Vagina (tissue), 2 donors: Measurements from ENCODE around the gene TMEM140. TPM values are rescaled to one million over a fixed set of nuclear protein-coding genes. Genes with fewer than 3 reads are reported as not detected.
"Not testable (repeated sequence)": the region's sequence is repeated elsewhere in the genome, so short reads cannot be mapped to it uniquely, and the experiment has no call there.

Source experiments
- DNase-seq, 2 donors: peaks; one replicate each; pipeline ENCODE4 v3.0.0-alpha.2; 2017; ENCODE audit errors: extremely low spot score in 2 of 2
- H3K27ac ChIP-seq: fragments of 200-600 bp; sonication (generic); one replicate; pipeline ENCODE4 v1.5.1; 2019
- H3K27me3 ChIP-seq: fragments of 200-600 bp; sonication (generic); one replicate; pipeline ENCODE4 v1.5.1; 2019
- H3K36me3 ChIP-seq, 2 donors: fragments of 200-600 bp; sonication (generic); one replicate each; pipeline ENCODE4 v1.5.1; 2017 to 2019
- H3K4me1 ChIP-seq: fragments of 200-600 bp; sonication (generic); one replicate; pipeline ENCODE4 v1.5.1; 2019
- H3K4me3 ChIP-seq, 2 donors: fragments of 200-600 bp; sonication (generic); 1 replicate in 1 of 2; 2 replicates in 1 of 2; pipeline ENCODE4 v1.5.1; 2016 to 2019
- H3K9me3 ChIP-seq: fragments of 200-600 bp; sonication (generic); one replicate; pipeline ENCODE4 v1.5.1; 2019
- CTCF ChIP-seq, 3 experiments: fragments of 450-650 bp in 2 of 3; fragments of 200-600 bp in 1 of 3; sonication (generic) in 1 of 3; IDR thresholded peaks; one replicate each; pipeline ENCODE4 v1.5.1; 2017 to 2019; ENCODE audit warnings: antibody characterized with exemption in 3 of 3, mild to moderate bottlenecking in 2 of 3, moderate library complexity in 2 of 3
- POLR2A ChIP-seq, 2 donors: fragments of 450-650 bp; IDR thresholded peaks; one replicate each; pipeline ENCODE4 v1.6.1; 2017; ENCODE audit warnings: antibody characterized with exemption in 2 of 2, mild to moderate bottlenecking in 2 of 2, moderate library complexity in 2 of 2
- POLR2AphosphoS5 ChIP-seq, 2 donors: sonication (generic); formaldehyde crosslinking; IDR thresholded peaks; one replicate each; pipeline ENCODE4 v1.9.0; 2017; ENCODE audit warnings: antibody characterized with exemption in 2 of 2, mild to moderate bottlenecking in 2 of 2, low read depth in 1 of 2; ENCODE audit not compliant: insufficient read depth in 1 of 2
- intact Hi-C: fragments of 100-400 bp; cut with DNase I; formaldehyde crosslinking; loops from one replicate; pipeline ENCODE4 v1.15.1; 2023
- total RNA-seq: library from RNA; depleted of rRNA; stranded (reverse); fragments of >200 nt; gene quantifications from one replicate; pipeline ENCODE4 v1.2.3, GENCODE V29; 2016

The TMEM140 gene
- total RNA-seq, 1 donor from 2014 or later: 20.4 TPM

- intact Hi-C loops: loop anchor here (10.0 kb wide), 1 partner anchor 485 kb away; no protein-coding TSS in a partner anchor
- Histone ChIP-seq H3K4me1 (peaks cover 43% of the 10 kb centered on the region), H3K9me3 (no peaks in the 10 kb centered on the region), H3K27me3 (no peaks in the 10 kb centered on the region), H3K36me3 (peaks cover 0 to 10% of the 10 kb centered on the region in 2 donors), H3K4me3 (peak overlapping the region; percentile 78 to 84), H3K27ac (peak overlapping the region; percentile 98)
- TF ChIP-seq POLR2A (IDR thresholded peaks at IDR 0.05): no peak
- no peak for TF ChIP-seq POLR2AphosphoS5 (IDR thresholded peaks at IDR 0.05; ENCODE audit: insufficient read depth in 1 of 2, low read depth in 1 of 2)
- TF ChIP-seq CTCF (IDR thresholded peaks at IDR 0.05): no peak
- no peak for DNase-seq
Observed at GRCh38 chr7:135169141-135169963, 21.5 kb downstream of the TMEM140 start.

DNA sequence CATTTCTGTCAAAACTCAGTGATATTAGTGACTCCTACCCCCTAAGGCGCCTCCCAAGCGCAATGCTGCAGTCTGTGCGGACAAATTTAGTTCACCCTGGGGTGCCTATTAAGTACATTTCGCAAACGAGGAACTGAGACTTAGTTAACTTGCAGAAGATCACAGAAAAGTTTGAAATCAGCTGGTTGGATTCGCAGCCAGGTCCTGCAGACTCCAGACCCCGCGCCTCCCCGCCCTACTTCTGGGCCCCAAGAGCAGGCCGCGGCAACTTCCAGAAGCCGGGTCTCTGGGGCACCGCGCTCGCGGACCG lies 22.0 kb downstream of the TMEM140 start:
- TF ChIP-seq POLR2A (IDR thresholded peaks at IDR 0.05) (no peak), CTCF (IDR thresholded peaks at IDR 0.05) (no peak), POLR2AphosphoS5 (IDR thresholded peaks at IDR 0.05; ENCODE audit: insufficient read depth in 1 of 2, low read depth in 1 of 2) (no peak)
- H3K27me3 ChIP-seq: no peaks in the 10 kb centered on the region
- peaks cover 43% of the 10 kb centered on the region for H3K4me1 ChIP-seq
- no peaks in the 10 kb centered on the region for H3K9me3 ChIP-seq
- H3K4me3 ChIP-seq: peak overlapping the region; percentile 78 to 84
- peaks cover 0 to 10% of the 10 kb centered on the region in 2 donors for H3K36me3 ChIP-seq
- intact Hi-C loops: loop anchor here (2.0 to 10.0 kb wide), 2 partner anchors 183 to 485 kb away; partner anchors contain the start of gene AGBL3
- peak overlapping the region; percentile 98 for H3K27ac ChIP-seq
- DNase-seq: no peak

DNA sequence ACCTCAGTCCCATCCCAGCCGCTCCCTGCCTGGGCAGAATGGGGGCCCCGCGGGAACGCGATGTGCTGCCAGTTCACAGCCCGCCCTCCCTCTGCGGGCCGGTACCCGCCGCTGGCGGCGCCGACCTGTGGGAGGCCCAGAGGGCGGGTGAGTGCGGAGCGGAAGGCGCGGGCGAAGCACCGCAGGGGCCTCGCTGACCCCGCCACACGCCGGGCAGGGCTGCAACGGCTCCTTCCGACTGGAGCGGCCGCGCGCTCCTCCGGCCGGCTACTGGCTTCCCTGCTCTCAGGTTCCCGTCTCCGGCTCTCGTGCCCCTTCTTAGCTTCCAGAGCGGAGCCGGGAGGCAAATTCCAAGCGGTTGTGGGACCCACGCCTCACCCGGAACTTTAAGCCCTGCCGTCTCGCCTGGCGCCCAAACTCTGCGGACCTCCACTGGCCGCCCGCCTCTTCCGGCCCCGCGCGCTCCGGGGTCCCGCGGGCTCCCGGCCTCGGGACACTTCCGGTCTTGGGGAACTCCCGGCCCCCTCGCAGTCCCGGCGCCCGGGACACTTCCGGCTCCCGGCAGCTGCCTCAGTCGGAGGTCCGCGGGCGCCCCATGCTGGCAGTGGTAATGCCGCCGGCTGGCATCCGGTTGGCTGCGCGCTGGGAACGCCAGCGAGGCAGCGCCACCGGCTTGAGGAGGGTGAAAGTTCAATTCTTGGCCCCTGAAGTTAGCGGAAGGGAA lies 22.6 kb downstream of the TMEM140 start, which contains the start of gene CYREN:
CYREN (minus strand) TSS at position 434 of the 724 bp plus-strand sequence. CDS start 1,785 bp downstream, outside the sequence.
- H3K4me3 ChIP-seq: peak within 1 kb of the TSS; percentile 78 to 84
- H3K36me3 ChIP-seq: peaks cover 0 to 10% of the 10 kb centered on the region in 2 donors
- DNase-seq: no peak
- TF ChIP-seq POLR2A (IDR thresholded peaks at IDR 0.05) (peak in 1 of 2 donors; percentile 26), POLR2AphosphoS5 (IDR thresholded peaks at IDR 0.05; ENCODE audit: insufficient read depth in 1 of 2, low read depth in 1 of 2) (peak; percentile 22 to 90), CTCF (IDR thresholded peaks at IDR 0.05) (peak; percentile 31 to 77 (median 50))
- no peaks in the 10 kb centered on the region for H3K9me3 ChIP-seq
- intact Hi-C loops: loop anchor here (2.0 kb wide), 1 partner anchor 184 kb away; the partner anchor contains the start of gene AGBL3
- peaks cover 43% of the 10 kb centered on the region for H3K4me1 ChIP-seq
- peak within 1 kb of the TSS; percentile 98 for H3K27ac ChIP-seq
- H3K27me3 ChIP-seq: no peaks in the 10 kb centered on the region

- Histone ChIP-seq H3K27ac (peak overlapping the region; percentile 98), H3K4me3 (peak overlapping the region; percentile 78 to 84), H3K4me1 (peaks cover 43% of the 10 kb centered on the region)
- not testable (repeated sequence) for DNase-seq, H3K36me3 ChIP-seq, H3K27me3 ChIP-seq, H3K9me3 ChIP-seq
- intact Hi-C loops: loop anchor here (2.0 kb wide), 1 partner anchor 184 kb away; the partner anchor contains the start of gene AGBL3
Observed at GRCh38 chr7:135170998-135171481, 23.2 kb downstream of the TMEM140 start.

DNA sequence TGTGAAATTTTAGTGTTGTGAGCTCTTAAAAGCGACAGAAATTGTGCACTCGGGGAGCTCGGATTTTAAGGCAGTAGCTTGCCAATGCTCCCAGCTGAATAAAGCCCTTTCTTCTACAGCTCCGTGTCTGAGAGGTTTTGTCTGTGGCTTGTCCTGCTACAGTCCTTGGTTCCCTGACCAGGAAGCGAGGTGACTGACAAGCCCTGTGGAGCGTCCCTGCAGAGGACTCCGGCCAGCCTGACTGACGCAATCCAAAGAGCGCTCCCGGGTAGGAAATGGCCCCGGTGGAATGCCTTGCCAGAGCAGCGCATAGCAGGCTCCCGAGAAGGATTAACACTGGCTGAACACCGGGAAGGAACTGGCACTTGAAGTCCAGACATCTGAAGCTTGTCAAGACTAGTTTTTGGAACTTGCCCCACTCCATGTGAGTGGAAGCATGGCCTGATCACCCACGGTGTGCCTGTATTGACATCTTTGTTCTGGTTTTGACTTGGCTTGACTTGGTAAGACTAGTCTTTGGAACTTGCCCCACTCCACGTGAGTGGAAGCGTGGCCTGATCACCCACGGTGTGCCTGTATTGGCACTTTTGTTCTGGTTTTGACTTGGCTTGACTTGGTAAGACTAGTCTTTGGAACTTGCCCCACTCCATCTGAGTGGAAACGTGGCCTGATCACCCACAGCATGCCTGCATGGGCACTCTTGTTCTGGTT lies 23.9 kb downstream of the TMEM140 start:
- not testable (repeated sequence) for H3K27me3 ChIP-seq, DNase-seq, H3K9me3 ChIP-seq, H3K36me3 ChIP-seq
- Histone ChIP-seq H3K4me3 (peak overlapping the region in 1 of 2 donors; percentile 84), H3K27ac (peak overlapping the region; percentile 98), H3K4me1 (peaks cover 43% of the 10 kb centered on the region)
- peak in 1 of 2 donors; percentile 22 for TF ChIP-seq POLR2AphosphoS5 (IDR thresholded peaks at IDR 0.05; ENCODE audit: insufficient read depth in 1 of 2, low read depth in 1 of 2)
- intact Hi-C loops: loop anchor here (2.0 kb wide), 1 partner anchor 185 kb away; the partner anchor contains the start of gene AGBL3

- H3K27me3 ChIP-seq, H3K4me3 ChIP-seq, intact Hi-C loops, DNase-seq, H3K9me3 ChIP-seq, H3K36me3 ChIP-seq, H3K27ac ChIP-seq: not testable (repeated sequence)
- H3K4me1 ChIP-seq: peaks cover 27% of the 10 kb centered on the region
Observed at GRCh38 chr7:135173916-135174315, 26.0 kb downstream of the TMEM140 start.
